Activated T-helper 2 cell treated with anti-CD3 and anti-CD28 coated beads, Interferon-gamma antibody, Interleukin-2, Interleukin-4, amounts not matched to agents 10 μg/mL and 5 μg/mL and 100 μg/mL, durations not matched to agents 14 hours and 24 hours and 36 hours (primary cell): Measurements from ENCODE around the gene CMTM5. TPM values are rescaled to one million over a fixed set of nuclear protein-coding genes. Genes with fewer than 3 reads are reported as not detected.
A peak's percentile ranks its signal among the peaks of the same experiment; 100 is the strongest.
"Not testable (repeated sequence)": the region's sequence is repeated elsewhere in the genome, so short reads cannot be mapped to it uniquely, and the experiment has no call there.

Source experiments
- DNase-seq: peaks from one replicate; pipeline ENCODE4 v3.0.0; 2021; ENCODE audit warnings: low spot score
- H3K27ac Mint-ChIP-seq: one replicate; pipeline ENCODE4 v1.8.0; 2021; ENCODE audit warnings: mixed read lengths
- H3K27me3 Mint-ChIP-seq: one replicate; pipeline ENCODE4 v1.8.0; 2021; ENCODE audit warnings: low read depth, mixed read lengths
- H3K36me3 Mint-ChIP-seq: one replicate; pipeline ENCODE4 v1.8.0; 2021; ENCODE audit warnings: low read depth, mixed read lengths
- H3K4me1 Mint-ChIP-seq: one replicate; pipeline ENCODE4 v1.8.0; 2021; ENCODE audit warnings: low read depth, mixed read lengths
- H3K4me3 Mint-ChIP-seq: one replicate; pipeline ENCODE4 v1.8.0; 2021; ENCODE audit warnings: low read depth, mild to moderate bottlenecking, moderate library complexity, mixed read lengths
- H3K9me3 Mint-ChIP-seq: one replicate; pipeline ENCODE4 v1.8.0; 2021; ENCODE audit warnings: mixed read lengths
- intact Hi-C: fragments of 100-400 bp; cut with micrococcal nuclease; formaldehyde crosslinking; loops from one replicate; pipeline ENCODE4 v1.15.1; 2023
- total RNA-seq: library from RNA; stranded (reverse); gene quantifications from 2 replicates; pipeline ENCODE4 v1.2.3, GENCODE V29; 2022

CMTM5 gene
- total RNA-seq, 1 donor from 2014 or later, result not detected

- no peaks in the 10 kb centered on the region for H3K4me1 Mint-ChIP-seq
- no peak for DNase-seq
- no peak overlapping the region for H3K4me3 Mint-ChIP-seq
- H3K27me3 Mint-ChIP-seq, result no peaks in the 10 kb centered on the region
- intact Hi-C loops, result no loop called here
- no peak overlapping the region for H3K27ac Mint-ChIP-seq
- H3K36me3 Mint-ChIP-seq, result no peaks in the 10 kb centered on the region
- H3K9me3 Mint-ChIP-seq, result no peaks in the 10 kb centered on the region
Measured at GRCh38 chr14:23409475-23409874, 32.6 kb downstream of the CMTM5 start.

DNA sequence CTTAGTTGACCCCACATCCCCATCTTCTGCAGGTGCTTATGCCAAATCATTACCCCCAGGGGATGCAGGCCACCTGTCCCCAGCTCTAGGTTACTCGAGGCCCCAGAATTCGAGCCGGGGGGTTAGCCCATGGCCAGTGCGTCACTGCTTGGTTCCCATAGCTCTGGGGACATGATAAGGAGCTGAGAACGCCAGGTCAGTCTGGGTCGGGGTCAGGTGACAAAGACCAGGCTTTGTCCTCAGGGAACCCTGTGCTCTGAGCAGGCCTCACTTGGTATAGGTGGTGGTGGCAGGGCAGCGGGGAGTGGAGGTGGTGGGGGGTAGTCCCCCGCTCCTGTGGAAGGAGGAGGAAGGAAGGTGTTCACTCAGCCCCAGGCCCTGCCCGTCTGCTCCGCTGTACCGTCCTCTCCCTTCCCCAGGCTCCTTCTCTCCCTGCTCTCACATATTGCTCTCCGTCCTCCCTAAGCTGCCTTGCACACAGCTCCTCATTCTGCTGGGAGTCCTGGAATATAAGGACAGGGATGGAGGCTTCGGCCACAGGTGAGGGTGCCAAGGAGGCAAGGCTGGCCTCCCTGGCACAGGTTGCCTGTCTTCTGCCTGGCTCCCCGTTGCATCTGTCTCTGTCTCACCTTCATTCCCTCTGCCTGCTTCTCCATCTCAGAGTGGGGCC, 33.3 kb downstream of the CMTM5 start:
- no peaks in the 10 kb centered on the region for H3K9me3 Mint-ChIP-seq
- H3K4me1 Mint-ChIP-seq, result no peaks in the 10 kb centered on the region
- no peaks in the 10 kb centered on the region for H3K36me3 Mint-ChIP-seq
- no peak for DNase-seq
- H3K4me3 Mint-ChIP-seq, result no peak overlapping the region
- intact Hi-C loops, result no loop called here
- no peaks in the 10 kb centered on the region for H3K27me3 Mint-ChIP-seq
- H3K27ac Mint-ChIP-seq, result no peak overlapping the region

GRCh38 chr14:23411563-23412525, 35.0 kb downstream of the CMTM5 start:
- intact Hi-C loops, result no loop called here
- no peak overlapping the region for H3K27ac Mint-ChIP-seq
- H3K9me3 Mint-ChIP-seq, result no peaks in the 10 kb centered on the region
- H3K36me3 Mint-ChIP-seq, result no peaks in the 10 kb centered on the region
- DNase-seq, result no peak
- H3K4me3 Mint-ChIP-seq, result no peak overlapping the region
- no peaks in the 10 kb centered on the region for H3K27me3 Mint-ChIP-seq
- H3K4me1 Mint-ChIP-seq, result no peaks in the 10 kb centered on the region

DNA sequence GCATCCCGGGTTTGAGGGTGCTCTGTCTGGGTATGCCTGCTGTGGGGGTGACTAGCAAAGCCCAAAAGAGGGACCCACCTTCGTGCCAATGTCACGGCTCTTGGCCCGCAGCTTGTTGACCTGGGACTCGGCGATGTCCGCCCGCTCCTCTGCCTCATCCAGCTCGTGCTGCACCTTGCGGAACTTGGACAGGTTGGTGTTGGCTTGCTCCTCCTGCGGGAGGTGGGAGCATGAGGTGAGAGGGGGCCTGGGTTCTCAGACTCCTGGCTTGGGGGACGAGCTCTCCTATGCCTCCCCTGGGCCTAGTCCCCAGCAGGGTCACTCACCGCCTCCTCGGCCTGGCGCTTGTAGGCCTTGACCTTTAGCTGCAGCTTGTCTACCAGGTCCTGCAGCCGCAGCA, 36.8 kb downstream of the CMTM5 start:
- Mint-ChIP-seq H3K36me3 (no peaks in the 10 kb centered on the region), H3K4me1 (no peaks in the 10 kb centered on the region), H3K9me3 (no peaks in the 10 kb centered on the region)

GRCh38 chr14:23414254-23414653, 37.4 kb downstream of the CMTM5 start:
- no peaks in the 10 kb centered on the region for H3K9me3 Mint-ChIP-seq
- intact Hi-C loops, result no loop called here
- no peaks in the 10 kb centered on the region for H3K27me3 Mint-ChIP-seq
- no peak overlapping the region for H3K4me3 Mint-ChIP-seq
- no peak for DNase-seq
- H3K27ac Mint-ChIP-seq, result no peak overlapping the region
- no peaks in the 10 kb centered on the region for H3K4me1 Mint-ChIP-seq
- H3K36me3 Mint-ChIP-seq, result no peaks in the 10 kb centered on the region

More for the DNA sequence above, 36.8 kb downstream of the CMTM5 start:
- Mint-ChIP-seq H3K27me3 (no peaks in the 10 kb centered on the region), H3K4me3 (no peak overlapping the region), H3K27ac (no peak overlapping the region)
- intact Hi-C loops, result no loop called here
- DNase-seq, result no peak

DNA sequence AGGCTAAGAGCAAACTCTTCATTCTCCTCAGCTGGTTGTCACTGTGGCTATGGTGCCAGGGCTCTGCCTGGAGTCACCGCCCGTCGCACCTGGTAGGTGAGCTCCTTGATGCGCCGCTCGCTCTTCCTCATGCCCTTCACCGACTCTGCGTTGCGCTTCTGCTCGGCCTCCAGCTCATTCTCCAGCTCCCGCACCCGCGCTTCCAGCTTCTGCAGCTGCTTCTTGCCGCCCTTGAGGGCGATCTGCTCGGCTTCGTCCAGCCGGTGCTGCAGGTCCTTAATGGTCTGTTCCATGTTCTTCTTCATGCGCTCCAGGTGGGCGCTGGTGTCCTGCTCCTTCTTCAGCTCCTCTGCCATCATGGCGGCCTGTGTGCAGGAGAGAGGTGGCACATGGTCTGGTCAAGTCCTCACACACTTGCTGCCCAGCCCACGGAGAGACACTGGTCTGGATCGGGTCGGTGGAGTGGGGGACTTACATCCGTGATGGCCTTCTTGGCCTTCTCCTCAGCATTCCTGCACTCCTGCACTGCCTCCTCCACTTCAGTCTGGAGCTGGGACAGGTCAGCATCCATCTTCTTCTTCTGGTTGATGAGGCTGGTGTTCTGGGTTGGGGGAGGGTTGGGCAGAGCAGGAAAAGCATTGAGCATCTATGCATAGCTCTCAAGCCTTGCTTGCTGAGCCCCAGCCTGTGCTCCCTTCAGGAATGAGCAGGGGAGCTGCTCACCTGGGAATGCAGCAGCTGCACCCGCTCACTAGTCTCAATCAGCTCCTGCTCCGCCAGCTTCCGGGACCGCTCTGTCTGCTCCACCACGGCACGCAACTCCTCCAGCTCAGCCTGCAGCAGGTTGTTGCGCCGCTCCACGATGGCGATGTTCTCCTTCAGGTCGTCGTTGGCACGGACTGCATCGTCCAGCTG, 38.3 kb downstream of the CMTM5 start:
- no peaks in the 10 kb centered on the region for H3K27me3 Mint-ChIP-seq
- no peaks in the 10 kb centered on the region for H3K36me3 Mint-ChIP-seq
- no peaks in the 10 kb centered on the region for H3K9me3 Mint-ChIP-seq
- intact Hi-C loops, result no loop called here
- no peaks in the 10 kb centered on the region for H3K4me1 Mint-ChIP-seq
- H3K27ac Mint-ChIP-seq, result no peak overlapping the region
- H3K4me3 Mint-ChIP-seq, result no peak overlapping the region
- no peak for DNase-seq

DNA sequence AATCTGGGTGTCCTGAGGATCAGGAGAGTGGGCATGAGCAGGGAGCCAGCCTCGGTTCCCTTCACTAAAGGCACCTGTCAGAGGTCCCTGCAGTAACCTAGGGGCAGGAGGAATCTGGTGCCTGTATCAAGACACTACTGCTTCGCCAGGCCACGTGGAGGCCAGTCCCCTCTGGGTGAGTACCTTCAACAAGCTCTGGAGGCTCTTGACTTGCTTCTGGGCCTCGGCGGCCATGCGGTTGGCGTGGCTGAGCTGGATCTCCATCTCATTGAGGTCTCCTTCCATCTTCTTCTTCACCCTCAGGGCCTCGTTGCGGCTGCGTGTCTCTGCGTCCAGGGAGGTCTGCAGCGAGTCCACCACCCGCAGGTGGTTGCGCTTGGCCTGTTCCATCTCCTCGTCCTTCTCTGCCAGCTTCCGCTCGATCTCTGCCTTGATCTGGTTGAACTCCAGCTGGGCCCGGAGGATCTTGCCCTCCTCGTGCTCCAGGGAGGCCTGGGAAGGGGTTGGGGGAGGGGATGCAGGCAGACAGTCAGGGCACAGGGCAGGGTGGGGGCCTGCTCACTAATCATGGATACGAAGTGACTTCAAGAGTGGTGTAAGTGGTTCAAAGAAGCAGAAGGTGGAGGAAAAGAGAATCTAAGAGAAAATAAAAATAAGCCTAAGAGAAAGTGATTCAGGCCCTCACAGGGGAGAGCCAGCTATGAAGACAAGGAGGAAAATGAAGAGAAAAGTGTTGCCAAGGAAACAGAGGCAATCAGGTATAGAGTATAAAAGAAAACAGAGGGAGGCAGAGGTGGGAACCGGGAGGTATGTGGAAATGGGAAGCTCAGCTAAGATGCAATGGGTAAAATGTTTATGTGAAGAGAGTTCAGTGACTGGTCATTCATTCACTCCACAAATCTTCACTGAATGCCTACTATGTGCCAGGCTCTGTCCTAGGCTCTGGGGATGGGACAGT, 39.3 kb downstream of the CMTM5 start:
- intact Hi-C loops, result no loop called here
- Mint-ChIP-seq H3K27ac (no peak overlapping the region), H3K27me3 (no peaks in the 10 kb centered on the region), H3K4me3 (no peak overlapping the region), H3K9me3 (no peaks in the 10 kb centered on the region), H3K4me1 (peaks cover 3% of the 10 kb centered on the region), H3K36me3 (no peaks in the 10 kb centered on the region)
- no peak for DNase-seq

GRCh38 chr14:23416801-23417200, 40.0 kb downstream of the CMTM5 start:
- DNase-seq, result no peak
- Mint-ChIP-seq H3K27me3 (no peaks in the 10 kb centered on the region), H3K4me1 (peaks cover 8% of the 10 kb centered on the region), H3K9me3 (no peaks in the 10 kb centered on the region), H3K36me3 (no peaks in the 10 kb centered on the region), H3K27ac (no peak overlapping the region), H3K4me3 (no peak overlapping the region)
- intact Hi-C loops, result no loop called here

GRCh38 chr14:23417269-23417668, 40.4 kb downstream of the CMTM5 start:
- DNase-seq, H3K4me3 Mint-ChIP-seq, H3K36me3 Mint-ChIP-seq, intact Hi-C loops, H3K27me3 Mint-ChIP-seq, H3K9me3 Mint-ChIP-seq, H3K27ac Mint-ChIP-seq: not testable (repeated sequence)
- H3K4me1 Mint-ChIP-seq, result peaks cover 11% of the 10 kb centered on the region

GRCh38 chr14:23418021-23418420, 41.2 kb downstream of the CMTM5 start:
- H3K36me3 Mint-ChIP-seq, result no peaks in the 10 kb centered on the region
- no peaks in the 10 kb centered on the region for H3K27me3 Mint-ChIP-seq
- intact Hi-C loops, result no loop called here
- H3K4me1 Mint-ChIP-seq, result peaks cover 11% of the 10 kb centered on the region
- no peak overlapping the region for H3K4me3 Mint-ChIP-seq
- no peak for DNase-seq
- H3K27ac Mint-ChIP-seq, result no peak overlapping the region
- no peaks in the 10 kb centered on the region for H3K9me3 Mint-ChIP-seq

DNA sequence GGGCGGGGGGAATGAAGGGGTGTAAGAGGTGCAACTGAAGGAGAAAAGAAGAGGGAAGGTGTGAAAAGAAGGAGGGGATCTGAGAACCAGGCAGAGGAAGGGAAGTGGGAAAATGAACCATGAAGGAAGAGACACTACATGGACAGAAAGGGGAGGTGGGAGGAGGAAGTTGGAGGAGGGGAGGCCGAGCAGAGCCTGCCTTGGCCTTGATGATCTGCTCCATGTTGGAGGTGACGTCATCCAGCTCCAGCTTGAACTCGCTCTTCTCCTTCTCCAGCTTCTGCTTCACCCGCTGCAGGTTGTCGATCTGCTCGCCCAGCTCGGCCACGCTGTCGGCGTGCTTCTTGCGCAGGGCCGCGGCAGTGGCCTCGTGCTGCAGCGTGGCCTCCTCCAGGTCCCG, 42.8 kb downstream of the CMTM5 start:
- H3K27me3 Mint-ChIP-seq, H3K36me3 Mint-ChIP-seq, H3K4me3 Mint-ChIP-seq, DNase-seq, H3K27ac Mint-ChIP-seq, intact Hi-C loops, H3K9me3 Mint-ChIP-seq: not testable (repeated sequence)
- H3K4me1 Mint-ChIP-seq, result peaks cover 11% of the 10 kb centered on the region

- Mint-ChIP-seq H3K9me3 (no peaks in the 10 kb centered on the region), H3K27ac (peak overlapping the region; percentile 1), H3K36me3 (no peaks in the 10 kb centered on the region), H3K4me3 (no peak overlapping the region), H3K27me3 (no peaks in the 10 kb centered on the region), H3K4me1 (peaks cover 11% of the 10 kb centered on the region)
- DNase-seq, result no peak
- intact Hi-C loops, result no loop called here
Measured at GRCh38 chr14:23421594-23421993, 44.7 kb downstream of the CMTM5 start.
